ENCODE data around the gene PDE6C. TPM values are rescaled to one million over a fixed set of nuclear protein-coding genes. Genes with fewer than 3 reads are reported as not detected.

The PDE6C gene
- total and polyA plus RNA-seq, 2 donors (not counting 1 experiment from before 2014, with no cell fraction given) = not detected

- no peaks in the 10 kb centered on the region for H3K4me1 ChIP-seq (ENCODE audit: control insufficient read depth, extremely low read depth, insufficient read depth, low read length)
- no peak overlapping the region for H3K4me3 ChIP-seq (replicated peaks in 1 of 4; ENCODE audit: control extremely low read depth in 1 of 4, insufficient read depth in 1 of 4, low read depth in 3 of 4, low read length in 4 of 4)
- peaks cover 3% of the 10 kb centered on the region for H3K36me3 ChIP-seq (ENCODE audit: control insufficient read depth, insufficient read depth, low read length)
- no peak for DNase-seq (ENCODE audit: low read depth in 2 of 2)
- H3K79me2 ChIP-seq (ENCODE audit: control insufficient read depth, insufficient read depth, low read length) = no peaks in the 10 kb centered on the region
- no peaks in the 10 kb centered on the region for H4K20me1 ChIP-seq (ENCODE audit: control insufficient read depth, extremely low read depth, insufficient read depth, low read length)
- H3K27ac ChIP-seq (ENCODE audit: insufficient read depth, low read length) = no peak overlapping the region
- no peak overlapping the region for H3K9ac ChIP-seq (ENCODE audit: insufficient read depth, low read length)
- no peaks in the 10 kb centered on the region for H3K27me3 ChIP-seq (ENCODE audit: control insufficient read depth, insufficient read depth, low read length)
- no peak for TF ChIP-seq CTCF (conservative IDR thresholded peaks at IDR 0.05 in 1 of 2, IDR thresholded peaks at IDR 0.05 in 1 of 2; ENCODE audit: low read depth in 1 of 2, low read length in 2 of 2)
- TF ChIP-seq EZH2 (IDR thresholded peaks at IDR 0.05; ENCODE audit: low read length, missing control alignments) = no peak
- H3K4me2 ChIP-seq (ENCODE audit: extremely low read depth, insufficient read depth, low read length) = no peak overlapping the region
- H3K9me3 ChIP-seq (ENCODE audit: control insufficient read depth, insufficient read depth, low read depth, low read length) = no peaks in the 10 kb centered on the region
- H2AFZ ChIP-seq (ENCODE audit: low read length) = no peak overlapping the region
These were observed 53.7 kb downstream of the PDE6C start for GRCh38 chr10:93666030-93666429.

GRCh38 chr10:93667795-93668194 is 55.5 kb downstream of the PDE6C start:
- TF ChIP-seq CTCF (conservative IDR thresholded peaks at IDR 0.05 in 1 of 2, IDR thresholded peaks at IDR 0.05 in 1 of 2; ENCODE audit: low read depth in 1 of 2, low read length in 2 of 2) (no peak), EZH2 (IDR thresholded peaks at IDR 0.05; ENCODE audit: low read length, missing control alignments) (no peak)
- no peak overlapping the region for H3K4me3 ChIP-seq (replicated peaks in 1 of 4; ENCODE audit: control extremely low read depth in 1 of 4, insufficient read depth in 1 of 4, low read depth in 3 of 4, low read length in 4 of 4)
- no peak for DNase-seq (ENCODE audit: low read depth in 2 of 2)
- H3K79me2 ChIP-seq (ENCODE audit: control insufficient read depth, insufficient read depth, low read length) = no peaks in the 10 kb centered on the region
- no peaks in the 10 kb centered on the region for H3K4me1 ChIP-seq (ENCODE audit: control insufficient read depth, extremely low read depth, insufficient read depth, low read length)
- no peak overlapping the region for H3K27ac ChIP-seq (ENCODE audit: insufficient read depth, low read length)
- H3K27me3 ChIP-seq (ENCODE audit: control insufficient read depth, insufficient read depth, low read length) = no peaks in the 10 kb centered on the region
- no peaks in the 10 kb centered on the region for H4K20me1 ChIP-seq (ENCODE audit: control insufficient read depth, extremely low read depth, insufficient read depth, low read length)
- H3K36me3 ChIP-seq (ENCODE audit: control insufficient read depth, insufficient read depth, low read length) = peaks cover 3% of the 10 kb centered on the region
- H2AFZ ChIP-seq (ENCODE audit: low read length) = no peak overlapping the region
- H3K4me2 ChIP-seq (ENCODE audit: extremely low read depth, insufficient read depth, low read length) = no peak overlapping the region
- no peaks in the 10 kb centered on the region for H3K9me3 ChIP-seq (ENCODE audit: control insufficient read depth, insufficient read depth, low read depth, low read length)
- H3K9ac ChIP-seq (ENCODE audit: insufficient read depth, low read length) = no peak overlapping the region

GRCh38 chr10:93670372-93670771 is 58.0 kb downstream of the PDE6C start:
- DNase-seq (ENCODE audit: low read depth in 2 of 2) = no peak
- TF ChIP-seq EZH2 (IDR thresholded peaks at IDR 0.05; ENCODE audit: low read length, missing control alignments) (no peak), CTCF (conservative IDR thresholded peaks at IDR 0.05 in 1 of 2, IDR thresholded peaks at IDR 0.05 in 1 of 2; ENCODE audit: low read depth in 1 of 2, low read length in 2 of 2) (no peak)
- Histone ChIP-seq H3K9me3 (ENCODE audit: control insufficient read depth, insufficient read depth, low read depth, low read length) (no peaks in the 10 kb centered on the region), H4K20me1 (ENCODE audit: control insufficient read depth, extremely low read depth, insufficient read depth, low read length) (no peaks in the 10 kb centered on the region), H3K4me3 (replicated peaks in 1 of 4; ENCODE audit: control extremely low read depth in 1 of 4, insufficient read depth in 1 of 4, low read depth in 3 of 4, low read length in 4 of 4) (no peak overlapping the region), H3K27ac (ENCODE audit: insufficient read depth, low read length) (no peak overlapping the region), H3K79me2 (ENCODE audit: control insufficient read depth, insufficient read depth, low read length) (no peaks in the 10 kb centered on the region), H3K4me1 (ENCODE audit: control insufficient read depth, extremely low read depth, insufficient read depth, low read length) (no peaks in the 10 kb centered on the region), H3K27me3 (ENCODE audit: control insufficient read depth, insufficient read depth, low read length) (no peaks in the 10 kb centered on the region), H3K9ac (ENCODE audit: insufficient read depth, low read length) (no peak overlapping the region), H3K4me2 (ENCODE audit: extremely low read depth, insufficient read depth, low read length) (no peak overlapping the region), H3K36me3 (ENCODE audit: control insufficient read depth, insufficient read depth, low read length) (peaks cover 3% of the 10 kb centered on the region), H2AFZ (ENCODE audit: low read length) (no peak overlapping the region)
